SK-N-SH treated with all-trans-retinoic acid at 6 μM for 48 hours (cell line): Measurements from ENCODE around the gene NFIX.

Source experiments
- ATAC-seq: fragments of 200-7000 bp; cut with Tn5 transposase; 3 replicates; pipeline ENCODE4 v1.9.1; 2020; ENCODE audit warnings: mild to moderate bottlenecking, moderate library complexity
- ARNTL ChIP-seq: fragments of 450-650 bp; formaldehyde crosslinking; IDR thresholded peaks from 2 replicates; pipeline ENCODE4 v1.5.0; 2020; ENCODE audit warnings: low read depth, mild to moderate bottlenecking, moderate library complexity, borderline replicate concordance
- BACH2 ChIP-seq: fragments of 250-450 bp; sonication (Bioruptor Pico); IDR thresholded peaks from 2 replicates; pipeline ENCODE4 v1.9.0; 2021; ENCODE audit warnings: mild to moderate bottlenecking, borderline replicate concordance
- CSDC2 ChIP-seq: fragments of 250-450 bp; sonication (Bioruptor Pico); IDR thresholded peaks from 2 replicates; pipeline ENCODE4 v1.5.0; 2020; ENCODE audit warnings: mild to moderate bottlenecking, moderate library complexity
- ESRRG ChIP-seq: fragments of 250-450 bp; sonication (Bioruptor Pico); IDR thresholded peaks from 2 replicates; pipeline ENCODE4 v1.6.1; 2021; ENCODE audit warnings: mild to moderate bottlenecking
- GLIS3 ChIP-seq: fragments of 250-450 bp; sonication (Bioruptor Pico); IDR thresholded peaks from 2 replicates; pipeline ENCODE4 v1.5.0; 2020; ENCODE audit warnings: mild to moderate bottlenecking, moderate library complexity
- ISL1 ChIP-seq: fragments of 250-450 bp; sonication (Bioruptor Pico); IDR thresholded peaks from 2 replicates; pipeline ENCODE4 v2.1.2; 2022; ENCODE audit warnings: mild to moderate bottlenecking, moderate library complexity
- OSR1 ChIP-seq: fragments of 250-450 bp; sonication (Bioruptor Pico); IDR thresholded peaks from 2 replicates; pipeline ENCODE4 v1.8.0; 2022; ENCODE audit warnings: moderate library complexity, mild to moderate bottlenecking, inconsistent platforms
- PPARA ChIP-seq: fragments of 250-450 bp; sonication (Bioruptor Pico); IDR thresholded peaks from 2 replicates; pipeline ENCODE4 v1.5.0; 2020; ENCODE audit warnings: mild to moderate bottlenecking, borderline replicate concordance
- RARB ChIP-seq: fragments of 250-450 bp; sonication (Bioruptor Pico); IDR thresholded peaks from 2 replicates; pipeline ENCODE4 v1.8.0; 2021; ENCODE audit warnings: mild to moderate bottlenecking, moderate library complexity
- SNAI2 ChIP-seq: fragments of 250-450 bp; sonication (Bioruptor Pico); IDR thresholded peaks from 2 replicates; pipeline ENCODE4 v1.5.0; 2020; ENCODE audit warnings: mild to moderate bottlenecking, moderate library complexity
- TCF4 ChIP-seq: fragments of 250-450 bp; sonication (Bioruptor Pico); IDR thresholded peaks from 2 replicates; pipeline ENCODE4 v1.8.0; 2021; ENCODE audit warnings: mild to moderate bottlenecking, moderate library complexity, borderline replicate concordance
- TOX ChIP-seq: fragments of 250-450 bp; sonication (Bioruptor Pico); IDR thresholded peaks from 2 replicates; pipeline ENCODE4 v1.8.0; 2021; ENCODE audit warnings: mild to moderate bottlenecking, moderate library complexity, borderline replicate concordance
- ZC3H10 ChIP-seq: fragments of 250-450 bp; sonication (Bioruptor Pico); IDR thresholded peaks from 2 replicates; pipeline ENCODE4 v1.5.1; 2021; ENCODE audit warnings: mild to moderate bottlenecking, moderate library complexity
- ZFP3 ChIP-seq: fragments of 250-450 bp; sonication (Bioruptor Pico); IDR thresholded peaks from 2 replicates; pipeline ENCODE4 v1.5.0; 2020; ENCODE audit warnings: mild to moderate bottlenecking, moderate library complexity
- ZFP30 ChIP-seq: fragments of 450-650 bp; formaldehyde crosslinking; IDR thresholded peaks from 2 replicates; pipeline ENCODE4 v1.5.0; 2022; ENCODE audit warnings: mild to moderate bottlenecking, moderate library complexity
- ZNF565 ChIP-seq: fragments of 450-650 bp; formaldehyde crosslinking; conservative IDR thresholded peaks from 2 replicates; pipeline ENCODE4 v1.5.0; 2020; ENCODE audit warnings: low read depth, mild to moderate bottlenecking, moderate library complexity
- ZNF70 ChIP-seq: fragments of 450-650 bp; formaldehyde crosslinking; IDR thresholded peaks from 2 replicates; pipeline ENCODE4 v1.5.0; 2020; ENCODE audit warnings: mild to moderate bottlenecking, moderate library complexity
- ZNF8 ChIP-seq: fragments of 450-650 bp; formaldehyde crosslinking; IDR thresholded peaks from 2 replicates; pipeline ENCODE4 v1.5.0; 2020; ENCODE audit warnings: mild to moderate bottlenecking, moderate library complexity
- TF ChIP-seq, protein P1 (sequence below): fragments of 250-450 bp; sonication (Bioruptor Pico); IDR thresholded peaks from 2 replicates; pipeline ENCODE4 v1.5.1; 2020; ENCODE audit warnings: low read depth, mild to moderate bottlenecking, moderate library complexity
- TF ChIP-seq, protein P2 (sequence below): fragments of 250-450 bp; sonication (Bioruptor Pico); IDR thresholded peaks from 2 replicates; pipeline ENCODE4 v1.5.1; 2021; ENCODE audit warnings: mild to moderate bottlenecking, moderate library complexity
- TF ChIP-seq, protein P3 (sequence below): fragments of 250-450 bp; sonication (Bioruptor Pico); IDR thresholded peaks from 2 replicates; pipeline ENCODE4 v1.8.0; 2021; ENCODE audit warnings: low read depth, mild to moderate bottlenecking, moderate library complexity, borderline replicate concordance
- TF ChIP-seq, protein P4 (sequence below): fragments of 250-450 bp; sonication (Bioruptor Pico); IDR thresholded peaks from 2 replicates; pipeline ENCODE4 v1.8.0; 2020; ENCODE audit warnings: mild to moderate bottlenecking, moderate library complexity, borderline replicate concordance
- TF ChIP-seq, protein P5 (sequence below): fragments of 250-450 bp; sonication (Bioruptor Pico); IDR thresholded peaks from 2 replicates; pipeline ENCODE4 v1.5.0; 2020; ENCODE audit warnings: mild to moderate bottlenecking, moderate library complexity

The NFIX gene

DNA sequence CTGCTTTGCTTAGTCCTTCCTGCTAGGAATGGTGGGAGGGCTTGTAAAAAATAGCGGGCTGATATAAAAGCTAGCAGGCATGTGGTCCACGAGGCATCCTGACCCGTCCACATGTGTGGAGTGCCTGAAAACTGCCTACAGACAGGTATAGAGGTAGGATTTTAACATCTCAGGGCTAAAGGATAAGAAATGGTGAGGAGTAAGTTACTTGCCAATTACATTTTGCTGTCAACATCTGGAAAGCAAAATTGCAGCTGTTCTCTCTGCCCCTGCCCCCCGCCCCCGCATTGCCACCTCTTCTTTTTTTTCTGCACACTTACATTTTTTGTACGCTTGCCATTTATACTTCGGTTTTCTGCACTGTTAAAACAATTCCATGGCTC is 21.0 kb downstream of the NFIX start:
- ATAC-seq, result no peak

DNA sequence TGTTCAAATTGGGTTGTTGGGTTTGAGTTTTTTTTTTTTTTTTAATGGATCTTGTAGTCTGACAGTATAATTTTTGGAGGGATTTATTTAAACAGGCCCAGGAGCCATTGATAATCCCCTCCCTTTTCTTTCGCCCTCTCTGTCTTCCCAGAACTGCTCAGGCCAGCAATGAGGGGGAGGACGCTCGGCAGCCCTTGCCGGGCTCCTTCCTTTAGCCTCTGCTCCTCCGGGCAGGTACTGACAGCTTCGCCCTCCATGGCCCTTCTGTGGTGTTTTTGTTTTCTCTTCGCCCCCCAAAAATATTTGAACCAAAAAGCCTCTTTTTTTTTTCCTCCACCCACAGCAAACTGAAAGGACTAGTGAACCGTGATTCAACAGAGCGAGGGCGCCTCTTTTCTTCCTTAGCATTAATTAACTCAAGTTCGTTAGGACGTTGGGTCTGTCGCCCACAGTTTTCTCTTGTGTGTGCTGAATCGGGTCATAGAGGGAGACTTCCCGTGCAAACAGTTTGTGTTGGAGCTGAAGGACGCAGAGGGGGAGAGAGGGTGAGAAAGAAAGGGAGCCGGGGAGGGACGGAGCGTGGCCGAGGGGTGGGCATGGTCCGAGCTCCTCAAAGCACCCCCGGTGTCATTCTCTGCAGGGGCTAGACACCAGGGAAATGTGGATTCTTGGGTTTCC is 21.5 kb downstream of the NFIX start:
- no peak for ATAC-seq
- TF ChIP-seq ZNF8 (no peak), ZNF565 (no peak), ZFP30 (CRISPR knock-in tag) (no peak), RARB (CRISPR knock-in tag) (no peak), ZNF70 (CRISPR knock-in tag) (no peak), OSR1 (no peak), GLIS3 (CRISPR knock-in tag) (no peak), ARNTL (CRISPR knock-in tag) (no peak), ISL1 (CRISPR knock-in tag) (no peak), PPARA (CRISPR knock-in tag) (no peak), CSDC2 (CRISPR knock-in tag) (no peak), SNAI2 (no peak), TOX (no peak)
- TF ChIP-seq, protein P1, sequence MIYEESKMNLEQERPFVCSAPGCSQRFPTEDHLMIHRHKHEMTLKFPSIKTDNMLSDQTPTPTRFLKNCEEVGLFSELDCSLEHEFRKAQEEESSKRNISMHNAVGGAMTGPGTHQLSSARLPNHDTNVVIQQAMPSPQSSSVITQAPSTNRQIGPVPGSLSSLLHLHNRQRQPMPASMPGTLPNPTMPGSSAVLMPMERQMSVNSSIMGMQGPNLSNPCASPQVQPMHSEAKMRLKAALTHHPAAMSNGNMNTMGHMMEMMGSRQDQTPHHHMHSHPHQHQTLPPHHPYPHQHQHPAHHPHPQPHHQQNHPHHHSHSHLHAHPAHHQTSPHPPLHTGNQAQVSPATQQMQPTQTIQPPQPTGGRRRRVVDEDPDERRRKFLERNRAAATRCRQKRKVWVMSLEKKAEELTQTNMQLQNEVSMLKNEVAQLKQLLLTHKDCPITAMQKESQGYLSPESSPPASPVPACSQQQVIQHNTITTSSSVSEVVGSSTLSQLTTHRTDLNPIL (CRISPR knock-in tag), result no peak
- TF ChIP-seq, protein P2, sequence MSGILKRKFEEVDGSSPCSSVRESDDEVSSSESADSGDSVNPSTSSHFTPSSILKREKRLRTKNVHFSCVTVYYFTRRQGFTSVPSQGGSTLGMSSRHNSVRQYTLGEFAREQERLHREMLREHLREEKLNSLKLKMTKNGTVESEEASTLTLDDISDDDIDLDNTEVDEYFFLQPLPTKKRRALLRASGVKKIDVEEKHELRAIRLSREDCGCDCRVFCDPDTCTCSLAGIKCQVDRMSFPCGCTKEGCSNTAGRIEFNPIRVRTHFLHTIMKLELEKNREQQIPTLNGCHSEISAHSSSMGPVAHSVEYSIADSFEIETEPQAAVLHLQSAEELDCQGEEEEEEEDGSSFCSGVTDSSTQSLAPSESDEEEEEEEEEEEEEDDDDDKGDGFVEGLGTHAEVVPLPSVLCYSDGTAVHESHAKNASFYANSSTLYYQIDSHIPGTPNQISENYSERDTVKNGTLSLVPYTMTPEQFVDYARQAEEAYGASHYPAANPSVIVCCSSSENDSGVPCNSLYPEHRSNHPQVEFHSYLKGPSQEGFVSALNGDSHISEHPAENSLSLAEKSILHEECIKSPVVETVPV (CRISPR knock-in tag), result no peak
- TF ChIP-seq, protein P3, sequence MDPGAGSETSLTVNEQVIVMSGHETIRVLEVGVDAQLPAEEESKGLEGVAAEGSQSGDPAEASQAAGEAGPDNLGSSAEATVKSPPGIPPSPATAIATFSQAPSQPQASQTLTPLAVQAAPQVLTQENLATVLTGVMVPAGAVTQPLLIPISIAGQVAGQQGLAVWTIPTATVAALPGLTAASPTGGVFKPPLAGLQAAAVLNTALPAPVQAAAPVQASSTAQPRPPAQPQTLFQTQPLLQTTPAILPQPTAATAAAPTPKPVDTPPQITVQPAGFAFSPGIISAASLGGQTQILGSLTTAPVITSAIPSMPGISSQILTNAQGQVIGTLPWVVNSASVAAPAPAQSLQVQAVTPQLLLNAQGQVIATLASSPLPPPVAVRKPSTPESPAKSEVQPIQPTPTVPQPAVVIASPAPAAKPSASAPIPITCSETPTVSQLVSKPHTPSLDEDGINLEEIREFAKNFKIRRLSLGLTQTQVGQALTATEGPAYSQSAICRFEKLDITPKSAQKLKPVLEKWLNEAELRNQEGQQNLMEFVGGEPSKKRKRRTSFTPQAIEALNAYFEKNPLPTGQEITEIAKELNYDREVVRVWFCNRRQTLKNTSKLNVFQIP (CRISPR knock-in tag), result no peak
- TF ChIP-seq, protein P4, sequence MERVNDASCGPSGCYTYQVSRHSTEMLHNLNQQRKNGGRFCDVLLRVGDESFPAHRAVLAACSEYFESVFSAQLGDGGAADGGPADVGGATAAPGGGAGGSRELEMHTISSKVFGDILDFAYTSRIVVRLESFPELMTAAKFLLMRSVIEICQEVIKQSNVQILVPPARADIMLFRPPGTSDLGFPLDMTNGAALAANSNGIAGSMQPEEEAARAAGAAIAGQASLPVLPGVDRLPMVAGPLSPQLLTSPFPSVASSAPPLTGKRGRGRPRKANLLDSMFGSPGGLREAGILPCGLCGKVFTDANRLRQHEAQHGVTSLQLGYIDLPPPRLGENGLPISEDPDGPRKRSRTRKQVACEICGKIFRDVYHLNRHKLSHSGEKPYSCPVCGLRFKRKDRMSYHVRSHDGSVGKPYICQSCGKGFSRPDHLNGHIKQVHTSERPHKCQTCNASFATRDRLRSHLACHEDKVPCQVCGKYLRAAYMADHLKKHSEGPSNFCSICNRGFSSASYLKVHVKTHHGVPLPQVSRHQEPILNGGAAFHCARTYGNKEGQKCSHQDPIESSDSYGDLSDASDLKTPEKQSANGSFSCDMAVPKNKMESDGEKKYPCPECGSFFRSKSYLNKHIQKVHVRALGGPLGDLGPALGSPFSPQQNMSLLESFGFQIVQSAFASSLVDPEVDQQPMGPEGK (CRISPR knock-in tag), result no peak

More for the DNA sequence above, 21.0 kb downstream of the NFIX start:
- no peak for TF ChIP-seq ZFP3 (CRISPR knock-in tag)
- no peak for TF ChIP-seq RARB (CRISPR knock-in tag)
- no peak for TF ChIP-seq TOX
- TF ChIP-seq, protein P3 (CRISPR knock-in tag), result no peak
- TF ChIP-seq ZNF565, result no peak
- TF ChIP-seq ZNF70 (CRISPR knock-in tag), result no peak
- TF ChIP-seq CSDC2 (CRISPR knock-in tag), result no peak
- TF ChIP-seq PPARA (CRISPR knock-in tag), result no peak
- no peak for TF ChIP-seq ESRRG
- TF ChIP-seq ZC3H10 (CRISPR knock-in tag), result no peak
- no peak for TF ChIP-seq ZNF8
- no peak for TF ChIP-seq SNAI2
- TF ChIP-seq GLIS3 (CRISPR knock-in tag), result no peak
- TF ChIP-seq TCF4 (CRISPR knock-in tag), result no peak
- TF ChIP-seq, protein P5, sequence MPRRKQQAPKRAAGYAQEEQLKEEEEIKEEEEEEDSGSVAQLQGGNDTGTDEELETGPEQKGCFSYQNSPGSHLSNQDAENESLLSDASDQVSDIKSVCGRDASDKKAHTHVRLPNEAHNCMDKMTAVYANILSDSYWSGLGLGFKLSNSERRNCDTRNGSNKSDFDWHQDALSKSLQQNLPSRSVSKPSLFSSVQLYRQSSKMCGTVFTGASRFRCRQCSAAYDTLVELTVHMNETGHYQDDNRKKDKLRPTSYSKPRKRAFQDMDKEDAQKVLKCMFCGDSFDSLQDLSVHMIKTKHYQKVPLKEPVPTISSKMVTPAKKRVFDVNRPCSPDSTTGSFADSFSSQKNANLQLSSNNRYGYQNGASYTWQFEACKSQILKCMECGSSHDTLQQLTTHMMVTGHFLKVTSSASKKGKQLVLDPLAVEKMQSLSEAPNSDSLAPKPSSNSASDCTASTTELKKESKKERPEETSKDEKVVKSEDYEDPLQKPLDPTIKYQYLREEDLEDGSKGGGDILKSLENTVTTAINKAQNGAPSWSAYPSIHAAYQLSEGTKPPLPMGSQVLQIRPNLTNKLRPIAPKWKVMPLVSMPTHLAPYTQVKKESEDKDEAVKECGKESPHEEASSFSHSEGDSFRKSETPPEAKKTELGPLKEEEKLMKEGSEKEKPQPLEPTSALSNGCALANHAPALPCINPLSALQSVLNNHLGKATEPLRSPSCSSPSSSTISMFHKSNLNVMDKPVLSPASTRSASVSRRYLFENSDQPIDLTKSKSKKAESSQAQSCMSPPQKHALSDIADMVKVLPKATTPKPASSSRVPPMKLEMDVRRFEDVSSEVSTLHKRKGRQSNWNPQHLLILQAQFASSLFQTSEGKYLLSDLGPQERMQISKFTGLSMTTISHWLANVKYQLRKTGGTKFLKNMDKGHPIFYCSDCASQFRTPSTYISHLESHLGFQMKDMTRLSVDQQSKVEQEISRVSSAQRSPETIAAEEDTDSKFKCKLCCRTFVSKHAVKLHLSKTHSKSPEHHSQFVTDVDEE (CRISPR knock-in tag), result no peak
- no peak for TF ChIP-seq BACH2 (CRISPR knock-in tag)
- TF ChIP-seq, protein P1 (CRISPR knock-in tag), result no peak
